ENCODE results near the gene HDAC10.

GRCh38 chr22:50232481-50233151, 18.4 kb downstream of the HDAC10 start:
- no peak for TF ChIP-seq CTCF (IDR thresholded peaks at IDR 0.05)
- TF ChIP-seq POLR2A (IDR thresholded peaks at IDR 0.05): no peak
